Measurements from ENCODE around the gene NDEL1.

The NDEL1 gene

DNA sequence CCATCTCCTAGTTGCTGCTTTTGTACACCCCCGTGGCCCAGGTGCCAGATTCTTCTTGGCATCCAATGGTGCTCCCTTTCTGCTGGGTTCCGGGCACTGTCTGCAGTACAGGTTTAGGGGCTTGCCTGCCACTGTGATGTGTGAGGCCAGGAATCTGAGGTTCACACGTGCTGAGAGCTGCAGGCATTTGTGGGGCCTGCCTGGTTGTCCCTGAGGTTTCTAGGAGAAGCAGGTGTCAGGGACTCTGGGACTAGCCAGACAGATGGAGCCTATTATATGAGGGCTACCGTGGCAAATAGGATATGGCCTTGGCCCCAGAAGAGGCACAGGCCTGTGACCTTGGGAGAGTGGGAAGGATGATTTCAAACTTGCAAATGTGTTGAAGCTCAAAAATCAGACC lies 29.3 kb downstream of the NDEL1 start:
- no peak overlapping the region for H3K18ac ChIP-seq (ENCODE audit: low read depth in 1 of 2, low read length in 2 of 2)
- no peak overlapping the region for H3K4me2 ChIP-seq (ENCODE audit: low read length, poor library complexity, severe bottlenecking)
- no peak overlapping the region for H3K4ac ChIP-seq (ENCODE audit: low read depth in 1 of 2, low read length in 2 of 2)
- peaks cover 59 to 79% of the 10 kb centered on the region in 2 experiments for H3K36me3 ChIP-seq (ENCODE audit: control insufficient read depth in 1 of 2, insufficient read depth in 2 of 2, low read depth in 1 of 2, low read length in 2 of 2)
- H2BK12ac ChIP-seq (ENCODE audit: low read length in 2 of 2): no peak overlapping the region
- peaks cover 5% of the 10 kb centered on the region for H3K4me1 ChIP-seq (ENCODE audit: control insufficient read depth, insufficient read depth, low read depth, low read length)
- H4K91ac ChIP-seq (ENCODE audit: low read length): no peak overlapping the region
- no peak for DNase-seq
- no peak overlapping the region for H3K14ac ChIP-seq (ENCODE audit: low read length in 2 of 2)
- H2BK120ac ChIP-seq (ENCODE audit: low read depth, low read length): no peak overlapping the region
- no peak overlapping the region for H2BK15ac ChIP-seq (ENCODE audit: low read depth, poor library complexity, severe bottlenecking)
- H3K23ac ChIP-seq (ENCODE audit: low read length in 2 of 2): no peak overlapping the region
- no peak overlapping the region for H2AK5ac ChIP-seq (ENCODE audit: low read length, severe bottlenecking)
- H3K9ac ChIP-seq (ENCODE audit: low read length): no peak overlapping the region
- no peaks in the 10 kb centered on the region for H3K27me3 ChIP-seq (ENCODE audit: control insufficient read depth in 1 of 2, insufficient read depth in 1 of 2, low read length in 2 of 2)
- no peak overlapping the region for H3K27ac ChIP-seq (ENCODE audit: low read length, poor library complexity, severe bottlenecking)
- H3K79me1 ChIP-seq (replicated peaks; ENCODE audit: low read length, poor library complexity, severe bottlenecking): peaks cover 44% of the 10 kb centered on the region
- H2AFZ ChIP-seq (ENCODE audit: low read depth, low read length): no peak overlapping the region
- H3K9me3 ChIP-seq (ENCODE audit: control insufficient read depth, low read length): no peaks in the 10 kb centered on the region
- no peak overlapping the region for H4K8ac ChIP-seq (ENCODE audit: low read length)
- WGBS: 70% methylated on average over 4 of the region's 4 CpGs
- H3K4me3 ChIP-seq (ENCODE audit: insufficient read depth in 1 of 2, low read depth in 1 of 2, low read length in 2 of 2): no peak overlapping the region
- no peak overlapping the region for H2BK5ac ChIP-seq (ENCODE audit: low read depth, low read length, poor library complexity, severe bottlenecking)

DNA sequence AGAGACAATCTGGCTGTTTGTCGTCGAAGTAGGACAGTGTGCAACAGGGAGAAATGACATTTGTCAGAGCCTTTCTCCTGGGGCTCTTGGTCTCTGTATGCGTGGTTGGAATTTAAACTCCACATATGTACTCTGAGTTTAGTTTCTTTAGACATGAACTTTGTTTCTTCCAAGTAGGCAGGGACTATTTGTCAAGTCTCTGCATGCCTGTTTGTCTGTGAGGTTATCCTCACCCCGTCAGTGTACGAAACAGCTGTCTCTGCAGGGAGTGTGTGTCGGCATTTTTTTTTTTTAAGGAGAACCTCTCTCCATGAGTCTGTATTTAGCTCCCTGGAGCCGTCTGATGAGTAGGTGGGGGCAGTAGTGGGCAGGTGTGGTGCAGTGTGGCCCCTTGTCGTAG lies 29.7 kb downstream of the NDEL1 start:
- H3K9ac ChIP-seq (ENCODE audit: low read length): no peak overlapping the region
- H2BK15ac ChIP-seq (ENCODE audit: low read depth, poor library complexity, severe bottlenecking): no peak overlapping the region
- H3K4me3 ChIP-seq (ENCODE audit: insufficient read depth in 1 of 2, low read depth in 1 of 2, low read length in 2 of 2): no peak overlapping the region
- no peak overlapping the region for H3K27ac ChIP-seq (ENCODE audit: low read length, poor library complexity, severe bottlenecking)
- no peak overlapping the region for H2BK12ac ChIP-seq (ENCODE audit: low read length in 2 of 2)
- H3K23ac ChIP-seq (ENCODE audit: low read length in 2 of 2): no peak overlapping the region
- peaks cover 48% of the 10 kb centered on the region for H3K79me1 ChIP-seq (replicated peaks; ENCODE audit: low read length, poor library complexity, severe bottlenecking)
- no peaks in the 10 kb centered on the region for H3K9me3 ChIP-seq (ENCODE audit: control insufficient read depth, low read length)
- H2BK120ac ChIP-seq (ENCODE audit: low read depth, low read length): no peak overlapping the region
- no peak overlapping the region for H2AFZ ChIP-seq (ENCODE audit: low read depth, low read length)
- WGBS: 77% methylated on average over 8 of the region's 8 CpGs
- no peaks in the 10 kb centered on the region for H3K27me3 ChIP-seq (ENCODE audit: control insufficient read depth in 1 of 2, insufficient read depth in 1 of 2, low read length in 2 of 2)
- no peak overlapping the region for H4K91ac ChIP-seq (ENCODE audit: low read length)
- H3K4ac ChIP-seq (ENCODE audit: low read depth in 1 of 2, low read length in 2 of 2): no peak overlapping the region
- H3K36me3 ChIP-seq (ENCODE audit: control insufficient read depth in 1 of 2, insufficient read depth in 2 of 2, low read depth in 1 of 2, low read length in 2 of 2): peaks cover 63 to 77% of the 10 kb centered on the region in 2 experiments
- peaks cover 5% of the 10 kb centered on the region for H3K4me1 ChIP-seq (ENCODE audit: control insufficient read depth, insufficient read depth, low read depth, low read length)
- no peak overlapping the region for H3K18ac ChIP-seq (ENCODE audit: low read depth in 1 of 2, low read length in 2 of 2)
- no peak overlapping the region for H4K8ac ChIP-seq (ENCODE audit: low read length)
- no peak overlapping the region for H3K14ac ChIP-seq (ENCODE audit: low read length in 2 of 2)
- no peak for DNase-seq
- H2AK5ac ChIP-seq (ENCODE audit: low read length, severe bottlenecking): no peak overlapping the region
- no peak overlapping the region for H3K4me2 ChIP-seq (ENCODE audit: low read length, poor library complexity, severe bottlenecking)
- H2BK5ac ChIP-seq (ENCODE audit: low read depth, low read length, poor library complexity, severe bottlenecking): no peak overlapping the region

DNA sequence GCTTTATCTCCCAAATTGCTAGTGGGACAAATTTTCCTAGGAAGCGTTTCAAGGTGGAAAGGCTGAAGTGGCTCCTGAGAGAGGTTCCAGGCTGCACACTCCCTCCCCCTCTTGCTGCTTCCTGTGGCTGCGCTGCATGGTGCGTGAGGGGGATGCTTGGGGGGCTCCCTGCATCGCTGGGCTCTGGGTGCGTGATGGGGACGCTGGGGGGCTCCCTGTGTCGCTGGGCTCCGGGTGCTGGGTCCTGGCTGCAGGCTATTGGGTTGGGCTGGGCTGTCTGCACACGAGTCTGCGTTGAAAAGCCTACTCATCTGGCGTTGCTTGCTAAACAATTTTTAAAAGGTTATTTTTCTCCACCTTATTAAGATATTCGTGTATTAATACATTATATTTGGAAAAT lies 30.1 kb downstream of the NDEL1 start:
- Histone ChIP-seq H3K18ac (ENCODE audit: low read depth in 1 of 2, low read length in 2 of 2) (no peak overlapping the region), H3K27ac (ENCODE audit: low read length, poor library complexity, severe bottlenecking) (no peak overlapping the region), H3K9me3 (ENCODE audit: control insufficient read depth, low read length) (no peaks in the 10 kb centered on the region), H3K4ac (ENCODE audit: low read depth in 1 of 2, low read length in 2 of 2) (no peak overlapping the region), H4K91ac (ENCODE audit: low read length) (no peak overlapping the region), H3K79me1 (replicated peaks; ENCODE audit: low read length, poor library complexity, severe bottlenecking) (peaks cover 52% of the 10 kb centered on the region), H3K9ac (ENCODE audit: low read length) (no peak overlapping the region), H3K14ac (ENCODE audit: low read length in 2 of 2) (no peak overlapping the region), H2BK120ac (ENCODE audit: low read depth, low read length) (no peak overlapping the region), H3K4me3 (ENCODE audit: insufficient read depth in 1 of 2, low read depth in 1 of 2, low read length in 2 of 2) (no peak overlapping the region), H3K23ac (ENCODE audit: low read length in 2 of 2) (no peak overlapping the region), H2AK5ac (ENCODE audit: low read length, severe bottlenecking) (no peak overlapping the region), H3K36me3 (ENCODE audit: control insufficient read depth in 1 of 2, insufficient read depth in 2 of 2, low read depth in 1 of 2, low read length in 2 of 2) (peaks cover 67 to 73% of the 10 kb centered on the region in 2 experiments), H2BK5ac (ENCODE audit: low read depth, low read length, poor library complexity, severe bottlenecking) (no peak overlapping the region), H3K4me2 (ENCODE audit: low read length, poor library complexity, severe bottlenecking) (no peak overlapping the region), H3K27me3 (ENCODE audit: control insufficient read depth in 1 of 2, insufficient read depth in 1 of 2, low read length in 2 of 2) (no peaks in the 10 kb centered on the region), H3K4me1 (ENCODE audit: control insufficient read depth, insufficient read depth, low read depth, low read length) (peaks cover 5% of the 10 kb centered on the region), H2BK15ac (ENCODE audit: low read depth, poor library complexity, severe bottlenecking) (no peak overlapping the region), H4K8ac (ENCODE audit: low read length) (no peak overlapping the region), H2AFZ (ENCODE audit: low read depth, low read length) (no peak overlapping the region), H2BK12ac (ENCODE audit: low read length in 2 of 2) (no peak overlapping the region)
- DNase-seq: no peak
- WGBS: 94% methylated on average over 8 of the region's 12 CpGs

DNA sequence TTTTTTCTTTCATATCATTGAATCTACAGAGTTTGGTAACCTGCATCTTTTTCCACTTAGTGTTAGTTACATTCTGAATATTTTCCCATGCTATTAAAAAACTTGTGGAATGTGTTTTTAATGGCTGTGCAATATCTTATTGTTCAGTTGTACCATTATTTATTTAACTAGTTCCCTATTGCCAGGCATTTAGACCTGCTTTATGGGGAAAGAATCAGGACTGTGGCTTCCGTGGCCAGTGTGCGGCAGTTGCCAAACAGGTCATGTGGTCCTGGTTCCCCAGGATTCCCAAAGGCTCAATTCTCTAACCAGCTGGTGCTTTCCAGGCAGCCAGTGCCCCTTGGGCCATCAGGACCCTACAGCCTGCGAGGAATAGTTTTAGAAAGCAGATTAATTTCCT lies 30.8 kb downstream of the NDEL1 start:
- WGBS: 99% methylated on average over 3 of the region's 3 CpGs
- Histone ChIP-seq H3K4me3 (ENCODE audit: insufficient read depth in 1 of 2, low read depth in 1 of 2, low read length in 2 of 2) (no peak overlapping the region), H2BK12ac (ENCODE audit: low read length in 2 of 2) (no peak overlapping the region), H2AFZ (ENCODE audit: low read depth, low read length) (no peak overlapping the region), H2BK15ac (ENCODE audit: low read depth, poor library complexity, severe bottlenecking) (no peak overlapping the region), H3K14ac (ENCODE audit: low read length in 2 of 2) (no peak overlapping the region), H2AK5ac (ENCODE audit: low read length, severe bottlenecking) (no peak overlapping the region), H3K79me1 (replicated peaks; ENCODE audit: low read length, poor library complexity, severe bottlenecking) (peaks cover 52% of the 10 kb centered on the region), H3K4ac (ENCODE audit: low read depth in 1 of 2, low read length in 2 of 2) (no peak overlapping the region), H3K27ac (ENCODE audit: low read length, poor library complexity, severe bottlenecking) (no peak overlapping the region), H3K4me2 (ENCODE audit: low read length, poor library complexity, severe bottlenecking) (no peak overlapping the region), H3K9ac (ENCODE audit: low read length) (peak overlapping the region; percentile 1), H3K9me3 (ENCODE audit: control insufficient read depth, low read length) (no peaks in the 10 kb centered on the region), H2BK120ac (ENCODE audit: low read depth, low read length) (no peak overlapping the region), H3K27me3 (ENCODE audit: control insufficient read depth in 1 of 2, insufficient read depth in 1 of 2, low read length in 2 of 2) (no peaks in the 10 kb centered on the region), H3K36me3 (ENCODE audit: control insufficient read depth in 1 of 2, insufficient read depth in 2 of 2, low read depth in 1 of 2, low read length in 2 of 2) (peaks cover 68 to 69% of the 10 kb centered on the region in 2 experiments), H4K91ac (ENCODE audit: low read length) (no peak overlapping the region), H3K18ac (ENCODE audit: low read depth in 1 of 2, low read length in 2 of 2) (no peak overlapping the region), H3K4me1 (ENCODE audit: control insufficient read depth, insufficient read depth, low read depth, low read length) (peaks cover 5% of the 10 kb centered on the region), H3K23ac (ENCODE audit: low read length in 2 of 2) (no peak overlapping the region), H2BK5ac (ENCODE audit: low read depth, low read length, poor library complexity, severe bottlenecking) (no peak overlapping the region), H4K8ac (ENCODE audit: low read length) (no peak overlapping the region)
- no peak for DNase-seq

Measured in mesenchymal stem cell (in vitro differentiated cells and primary cell).